ENCODE data around the gene RAP1GAP2.
"Not testable (repeated sequence)": the region's sequence is repeated elsewhere in the genome, so short reads cannot be mapped to it uniquely, and the experiment has no call there.

Gene RAP1GAP2

DNA sequence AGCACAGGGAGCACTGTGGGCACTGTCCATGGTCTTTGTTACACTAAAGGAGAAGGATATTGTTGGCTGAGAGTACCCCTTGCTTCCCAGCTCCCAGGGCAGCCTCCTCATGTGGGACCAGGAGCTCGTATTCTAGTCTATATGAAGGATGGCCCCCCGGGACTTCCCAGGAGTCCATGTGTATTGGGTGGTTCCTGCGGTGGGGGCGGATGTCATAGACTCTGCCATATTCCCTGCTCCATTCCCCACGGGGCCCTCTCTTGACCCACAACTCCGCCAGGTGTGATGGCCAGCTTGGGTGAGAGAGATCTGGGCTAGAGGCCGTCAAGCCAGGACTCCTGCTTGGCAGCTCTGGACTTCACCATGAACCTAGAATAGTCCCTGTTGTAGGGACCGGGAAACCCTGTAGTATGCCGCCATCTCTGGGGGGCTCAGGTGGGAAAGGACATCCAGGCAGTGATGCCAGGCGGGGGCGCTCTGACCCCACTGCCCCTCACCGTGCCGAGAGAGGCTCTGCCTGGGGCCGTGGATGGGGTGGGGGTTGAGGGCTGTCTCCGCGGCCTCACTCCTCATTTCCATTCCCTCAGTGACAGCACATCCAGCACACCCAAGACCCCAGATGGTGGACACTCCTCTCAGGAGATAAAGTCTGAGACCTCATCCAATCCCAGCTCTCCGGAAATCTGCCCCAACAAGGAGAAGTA, 229.3 kb downstream of the RAP1GAP2 start:
- Histone ChIP-seq H3K27me3 (replicated peaks; ENCODE audit: control insufficient read depth, insufficient read depth, low read length, poor library complexity, severe bottlenecking) (no peaks in the 10 kb centered on the region), H3K36me3 (ENCODE audit: control insufficient read depth, insufficient read depth, low read length) (peaks cover 70% of the 10 kb centered on the region), H3K27ac (ENCODE audit: insufficient read depth, low read length, poor library complexity, severe bottlenecking) (no peak overlapping the region)

DNA sequence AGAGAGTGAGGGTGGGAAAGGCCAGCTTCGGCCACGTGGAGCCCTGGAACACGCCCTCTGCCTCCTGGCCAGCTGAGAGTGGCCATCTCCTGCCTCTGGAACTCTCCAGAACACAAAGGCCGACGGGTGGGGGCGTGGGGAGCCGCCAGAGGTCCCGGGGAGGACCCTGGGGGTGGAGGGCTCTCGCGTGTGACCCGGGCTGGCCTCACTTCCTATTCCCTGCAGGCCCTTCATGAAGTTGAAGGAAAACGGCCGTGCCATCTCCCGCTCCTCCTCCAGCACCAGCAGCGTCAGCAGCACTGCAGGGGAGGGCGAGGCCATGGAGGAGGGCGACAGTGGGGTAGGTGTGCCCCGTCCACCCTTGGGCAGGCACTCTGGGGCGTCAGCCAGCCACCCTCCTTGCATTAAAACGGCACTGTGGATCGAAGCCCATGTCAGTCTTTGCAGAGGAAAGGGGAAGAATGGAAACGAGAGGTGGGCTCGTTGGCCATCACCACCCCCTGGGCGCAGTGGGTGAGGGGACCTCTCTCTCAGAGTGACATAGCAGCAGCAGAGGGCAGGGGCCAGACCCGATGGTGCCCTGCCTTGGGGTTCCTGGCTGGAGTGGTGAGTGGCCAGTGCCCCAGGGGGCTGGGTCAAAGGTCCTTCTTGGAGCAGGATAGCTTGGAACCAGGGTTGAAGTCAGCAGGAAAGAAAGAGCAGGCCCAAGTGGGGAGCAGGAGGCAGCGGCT, 230.1 kb downstream of the RAP1GAP2 start:
- Histone ChIP-seq H3K4me3 (ENCODE audit: insufficient read depth, low read depth, low read length, poor library complexity, severe bottlenecking) (no peak overlapping the region), H3K27me3 (replicated peaks; ENCODE audit: control insufficient read depth, insufficient read depth, low read length, poor library complexity, severe bottlenecking) (no peaks in the 10 kb centered on the region), H3K27ac (ENCODE audit: insufficient read depth, low read length, poor library complexity, severe bottlenecking) (no peak overlapping the region), H3K36me3 (ENCODE audit: control insufficient read depth, insufficient read depth, low read length) (peaks cover 70% of the 10 kb centered on the region), H3K4me1 (ENCODE audit: control insufficient read depth, insufficient read depth, low read length, poor library complexity, severe bottlenecking) (no peaks in the 10 kb centered on the region), H3K9me3 (ENCODE audit: control insufficient read depth, low read length) (no peaks in the 10 kb centered on the region)
- DNase-seq = no peak

More for the DNA sequence above, 229.3 kb downstream of the RAP1GAP2 start:
- no peaks in the 10 kb centered on the region for H3K9me3 ChIP-seq (ENCODE audit: control insufficient read depth, low read length)
- no peak for DNase-seq
- no peaks in the 10 kb centered on the region for H3K4me1 ChIP-seq (ENCODE audit: control insufficient read depth, insufficient read depth, low read length, poor library complexity, severe bottlenecking)
- H3K4me3 ChIP-seq (ENCODE audit: insufficient read depth, low read depth, low read length, poor library complexity, severe bottlenecking) = no peak overlapping the region

DNA sequence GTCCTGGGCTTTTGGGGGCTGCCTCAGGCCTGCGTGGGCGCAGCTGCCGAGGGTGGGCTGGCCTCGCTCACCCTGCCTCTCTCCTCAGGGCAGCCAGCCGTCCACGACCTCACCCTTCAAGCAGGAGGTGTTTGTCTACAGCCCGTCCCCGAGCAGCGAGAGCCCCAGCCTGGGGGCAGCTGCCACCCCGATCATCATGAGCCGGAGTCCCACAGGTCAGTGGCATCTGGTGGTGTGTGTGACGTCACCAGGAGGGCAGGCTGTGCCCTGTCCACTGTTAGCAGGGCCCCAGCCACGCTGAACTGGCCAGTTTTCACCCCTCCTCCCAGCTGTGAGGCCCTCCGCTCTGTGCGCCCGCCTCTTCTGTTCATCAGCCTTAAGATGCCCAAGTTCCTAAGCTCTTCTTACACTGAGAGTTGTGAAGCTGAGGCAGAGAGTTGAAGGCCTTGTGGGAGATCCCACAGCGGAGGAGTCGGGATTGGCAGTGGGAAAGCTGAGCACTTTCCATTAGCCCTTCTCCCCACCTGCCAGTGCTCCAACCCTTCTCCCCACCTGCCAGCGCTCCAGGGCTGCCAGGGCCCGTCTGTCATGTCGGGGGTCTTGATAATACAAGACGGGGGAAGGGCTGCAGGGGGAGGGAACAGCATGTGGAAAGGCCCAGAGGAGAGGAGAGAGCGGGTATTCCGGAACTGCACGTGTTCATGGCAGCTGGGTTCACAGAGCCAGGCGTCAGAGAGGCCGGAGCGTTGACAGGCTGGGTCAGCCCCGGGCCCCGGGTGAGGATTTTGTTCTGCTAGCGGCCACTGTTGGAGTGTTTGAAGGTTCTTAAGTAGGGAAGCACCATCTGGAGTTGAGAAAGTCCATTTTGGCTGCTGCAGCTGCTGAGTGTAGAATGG, 230.9 kb downstream of the RAP1GAP2 start:
- Histone ChIP-seq H3K4me1 (ENCODE audit: control insufficient read depth, insufficient read depth, low read length, poor library complexity, severe bottlenecking) (no peaks in the 10 kb centered on the region), H3K27me3 (replicated peaks; ENCODE audit: control insufficient read depth, insufficient read depth, low read length, poor library complexity, severe bottlenecking) (no peaks in the 10 kb centered on the region), H3K9me3 (ENCODE audit: control insufficient read depth, low read length) (no peaks in the 10 kb centered on the region), H3K36me3 (ENCODE audit: control insufficient read depth, insufficient read depth, low read length) (peaks cover 65% of the 10 kb centered on the region), H3K4me3 (ENCODE audit: insufficient read depth, low read depth, low read length, poor library complexity, severe bottlenecking) (no peak overlapping the region), H3K27ac (ENCODE audit: insufficient read depth, low read length, poor library complexity, severe bottlenecking) (no peak overlapping the region)
- DNase-seq = no peak

DNA sequence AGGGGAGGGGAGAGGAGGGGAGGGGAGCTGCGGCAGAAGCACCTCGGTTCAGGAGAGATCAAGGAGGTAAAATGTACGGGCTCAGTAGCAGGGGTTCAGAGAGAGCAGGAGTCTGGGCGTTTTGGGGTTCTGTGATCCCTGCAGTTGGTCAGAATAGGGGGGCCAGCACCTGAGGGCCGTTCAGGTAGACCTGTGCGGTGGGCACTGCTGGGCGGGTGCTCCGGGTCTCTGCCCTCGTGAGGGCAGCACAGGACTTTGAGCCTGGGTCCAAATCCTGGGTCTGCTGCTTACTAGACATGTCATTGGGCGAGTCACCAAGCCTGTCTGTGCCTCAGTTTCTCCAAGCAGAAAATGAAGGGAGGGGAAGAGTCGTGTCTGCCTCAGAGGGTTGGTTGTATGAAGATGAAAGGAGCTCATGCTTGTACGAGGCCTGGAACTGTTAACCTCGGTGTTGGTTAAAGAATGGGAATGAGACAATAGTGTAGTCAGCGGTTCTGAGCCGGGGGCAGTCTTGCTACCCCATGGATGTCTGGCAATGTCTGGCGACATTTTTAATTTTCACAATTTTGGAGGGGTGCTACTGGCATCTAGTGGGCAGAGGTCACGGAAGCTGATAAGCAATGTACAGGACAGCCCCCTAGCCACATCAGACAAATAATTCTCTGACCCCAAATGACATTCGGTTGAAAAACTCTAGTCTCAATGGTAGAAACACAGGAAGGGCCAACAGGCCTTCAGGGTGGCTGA, 231.7 kb downstream of the RAP1GAP2 start:
- Histone ChIP-seq H3K36me3 (ENCODE audit: control insufficient read depth, insufficient read depth, low read length) (peaks cover 59% of the 10 kb centered on the region), H3K27ac (ENCODE audit: insufficient read depth, low read length, poor library complexity, severe bottlenecking) (no peak overlapping the region), H3K4me3 (ENCODE audit: insufficient read depth, low read depth, low read length, poor library complexity, severe bottlenecking) (no peak overlapping the region), H3K4me1 (ENCODE audit: control insufficient read depth, insufficient read depth, low read length, poor library complexity, severe bottlenecking) (no peaks in the 10 kb centered on the region), H3K27me3 (replicated peaks; ENCODE audit: control insufficient read depth, insufficient read depth, low read length, poor library complexity, severe bottlenecking) (no peaks in the 10 kb centered on the region), H3K9me3 (ENCODE audit: control insufficient read depth, low read length) (no peaks in the 10 kb centered on the region)
- DNase-seq = no peak

DNA sequence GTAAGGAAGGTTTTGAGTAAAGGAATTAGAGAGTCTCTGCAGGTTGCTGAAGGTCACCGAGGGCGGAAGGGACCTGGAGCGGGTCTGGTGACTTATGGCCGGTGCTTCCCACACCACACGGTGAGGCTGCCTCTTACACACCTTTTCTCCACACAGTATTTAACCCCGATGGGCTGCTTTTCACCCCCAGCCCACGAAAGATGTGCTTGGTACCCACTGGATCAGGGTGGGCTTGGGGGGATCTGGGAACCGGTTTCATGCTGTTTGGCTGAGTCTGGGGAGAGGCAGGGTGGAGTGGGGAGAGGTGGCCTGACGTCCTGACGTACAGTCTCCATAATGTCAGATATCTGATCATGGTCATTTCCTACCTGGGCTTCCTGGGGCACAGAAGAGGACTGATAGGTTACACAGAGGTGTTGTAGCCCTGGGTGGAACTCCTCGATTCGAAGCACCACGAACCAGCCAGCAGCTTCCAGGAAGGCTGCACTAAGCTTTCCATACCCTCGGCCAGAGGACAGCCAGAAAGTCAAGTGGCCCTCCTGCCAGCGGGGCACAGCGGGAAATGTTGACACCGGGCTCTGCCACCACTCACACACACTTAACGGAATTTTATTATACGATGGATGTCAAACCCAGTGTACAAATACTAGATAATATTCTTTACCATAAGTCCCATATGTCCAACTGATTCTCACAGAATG, 233.1 kb downstream of the RAP1GAP2 start:
- Histone ChIP-seq H3K27ac (ENCODE audit: insufficient read depth, low read length, poor library complexity, severe bottlenecking) (no peak overlapping the region), H3K27me3 (replicated peaks; ENCODE audit: control insufficient read depth, insufficient read depth, low read length, poor library complexity, severe bottlenecking) (no peaks in the 10 kb centered on the region), H3K4me1 (ENCODE audit: control insufficient read depth, insufficient read depth, low read length, poor library complexity, severe bottlenecking) (no peaks in the 10 kb centered on the region), H3K36me3 (ENCODE audit: control insufficient read depth, insufficient read depth, low read length) (peaks cover 56% of the 10 kb centered on the region), H3K4me3 (ENCODE audit: insufficient read depth, low read depth, low read length, poor library complexity, severe bottlenecking) (no peak overlapping the region), H3K9me3 (ENCODE audit: control insufficient read depth, low read length) (no peaks in the 10 kb centered on the region)
- no peak for DNase-seq

DNA sequence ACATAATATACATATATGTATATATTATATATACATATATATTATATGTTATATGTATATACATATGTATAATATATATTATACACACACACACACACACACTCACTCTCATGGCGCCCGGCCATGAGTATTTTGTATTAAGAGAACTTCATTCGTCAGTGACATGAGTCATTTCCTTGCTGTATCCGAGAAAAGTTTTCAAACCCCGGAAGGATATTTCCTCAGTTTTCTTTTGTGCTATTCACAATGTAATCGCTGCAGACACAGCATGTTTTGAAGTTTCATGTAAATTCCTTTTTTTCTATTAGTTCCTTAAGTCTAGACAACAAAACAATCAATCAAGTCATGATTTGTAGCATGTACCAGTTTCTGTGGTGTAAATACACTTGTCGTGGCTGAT, 233.9 kb downstream of the RAP1GAP2 start:
- H3K27me3 ChIP-seq (replicated peaks; ENCODE audit: control insufficient read depth, insufficient read depth, low read length, poor library complexity, severe bottlenecking) = no peaks in the 10 kb centered on the region
- H3K9me3 ChIP-seq (ENCODE audit: control insufficient read depth, low read length) = no peaks in the 10 kb centered on the region
- no peak overlapping the region for H3K4me3 ChIP-seq (ENCODE audit: insufficient read depth, low read depth, low read length, poor library complexity, severe bottlenecking)
- no peaks in the 10 kb centered on the region for H3K4me1 ChIP-seq (ENCODE audit: control insufficient read depth, insufficient read depth, low read length, poor library complexity, severe bottlenecking)
- no peak for DNase-seq
- no peak overlapping the region for H3K27ac ChIP-seq (ENCODE audit: insufficient read depth, low read length, poor library complexity, severe bottlenecking)
- H3K36me3 ChIP-seq (ENCODE audit: control insufficient read depth, insufficient read depth, low read length) = peaks cover 56% of the 10 kb centered on the region

DNA sequence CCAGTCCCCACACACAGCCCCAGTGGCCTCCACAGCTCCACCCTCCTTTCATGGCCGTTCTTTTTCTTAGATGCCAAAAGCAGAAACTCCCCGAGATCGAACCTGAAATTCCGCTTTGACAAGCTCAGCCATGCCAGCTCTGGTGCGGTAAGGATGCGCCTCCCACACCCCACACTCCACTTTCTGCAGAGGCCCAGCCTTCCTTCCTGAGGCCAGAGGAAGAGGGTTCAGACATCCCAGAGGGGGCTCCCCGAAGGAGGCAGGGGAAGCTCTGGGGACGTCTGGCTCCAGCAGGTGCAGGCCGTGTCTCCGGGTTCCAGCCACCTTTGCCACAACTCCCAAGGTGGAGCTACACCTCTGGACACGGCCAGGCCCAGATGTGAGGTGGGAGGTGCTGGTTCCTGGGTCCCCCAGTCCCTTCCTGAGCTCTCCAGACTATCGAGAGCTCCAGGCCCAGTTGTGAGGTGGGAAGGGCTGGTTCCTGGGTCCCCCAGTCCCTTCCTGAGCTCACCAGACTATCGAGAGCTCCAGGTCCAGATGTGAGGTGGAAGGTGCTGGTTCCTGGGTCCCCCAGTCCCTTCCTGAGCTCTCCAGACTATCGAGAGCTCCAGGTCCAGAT, 234.7 kb downstream of the RAP1GAP2 start:
- peaks cover 50% of the 10 kb centered on the region for H3K36me3 ChIP-seq (ENCODE audit: control insufficient read depth, insufficient read depth, low read length)
- H3K27ac ChIP-seq (ENCODE audit: insufficient read depth, low read length, poor library complexity, severe bottlenecking) = not testable (repeated sequence)

DNA sequence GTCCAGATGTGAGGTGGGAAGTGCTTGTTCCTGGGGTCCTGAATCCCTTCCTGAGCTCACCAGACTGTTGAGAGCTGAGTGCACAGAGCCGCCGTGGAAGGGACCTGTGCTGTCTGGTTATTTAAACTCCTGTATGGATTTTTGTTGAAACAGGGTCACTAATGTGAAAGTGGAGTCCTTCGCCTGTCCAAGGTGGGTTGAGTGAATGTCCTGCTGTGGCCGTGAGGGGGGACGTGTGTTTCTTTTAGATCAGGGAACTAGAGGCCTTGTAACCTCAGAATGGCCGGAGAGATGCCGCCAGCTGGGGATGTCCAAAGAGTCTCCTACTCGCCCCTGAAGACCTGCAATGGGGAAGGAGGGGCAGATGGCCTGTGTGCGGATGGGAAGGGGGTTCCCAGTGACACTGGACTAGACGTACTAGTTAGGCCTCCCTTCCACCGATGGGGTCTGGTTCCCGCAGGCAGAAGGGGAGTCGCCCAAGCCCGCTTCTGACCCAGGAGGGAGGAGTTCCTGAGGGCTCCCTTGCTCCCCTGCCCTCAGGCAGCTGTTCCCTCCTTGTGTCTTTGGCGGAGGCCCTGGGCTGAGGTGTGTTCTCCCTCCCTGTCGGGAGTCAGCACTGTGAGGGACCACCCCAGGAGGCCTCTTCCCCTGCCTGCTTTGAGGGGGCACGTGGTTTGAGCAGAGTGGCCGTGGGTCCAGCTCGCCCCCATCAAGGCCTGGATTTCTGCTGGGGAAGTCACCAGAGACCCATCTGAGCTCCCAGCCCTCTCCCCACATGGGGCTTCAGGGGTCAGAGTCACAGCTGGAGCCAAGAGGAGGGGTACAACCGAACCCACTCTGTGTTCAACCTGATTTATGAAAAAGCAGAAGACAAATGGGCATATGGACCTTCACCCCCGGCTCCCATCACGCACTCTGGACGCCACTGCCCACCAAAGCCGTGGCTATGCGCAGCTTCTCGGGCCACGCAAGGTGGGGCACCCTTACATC, 236.3 kb downstream of the RAP1GAP2 start:
- peaks cover 35% of the 10 kb centered on the region for H3K36me3 ChIP-seq (ENCODE audit: control insufficient read depth, insufficient read depth, low read length)

More for the DNA sequence above, 234.7 kb downstream of the RAP1GAP2 start:
- DNase-seq; H3K4me1 ChIP-seq (ENCODE audit: control insufficient read depth, insufficient read depth, low read length, poor library complexity, severe bottlenecking); H3K9me3 ChIP-seq (ENCODE audit: control insufficient read depth, low read length); H3K27me3 ChIP-seq (replicated peaks; ENCODE audit: control insufficient read depth, insufficient read depth, low read length, poor library complexity, severe bottlenecking); H3K4me3 ChIP-seq (ENCODE audit: insufficient read depth, low read depth, low read length, poor library complexity, severe bottlenecking): not testable (repeated sequence)

More for the DNA sequence above, 236.3 kb downstream of the RAP1GAP2 start:
- Histone ChIP-seq H3K9me3 (ENCODE audit: control insufficient read depth, low read length) (no peaks in the 10 kb centered on the region), H3K27ac (ENCODE audit: insufficient read depth, low read length, poor library complexity, severe bottlenecking) (no peak overlapping the region), H3K4me3 (ENCODE audit: insufficient read depth, low read depth, low read length, poor library complexity, severe bottlenecking) (no peak overlapping the region), H3K27me3 (replicated peaks; ENCODE audit: control insufficient read depth, insufficient read depth, low read length, poor library complexity, severe bottlenecking) (no peaks in the 10 kb centered on the region), H3K4me1 (ENCODE audit: control insufficient read depth, insufficient read depth, low read length, poor library complexity, severe bottlenecking) (no peaks in the 10 kb centered on the region)
- no peak for DNase-seq

All from effector memory CD4-positive, alpha-beta T cell (primary cell).